Glomerular endothelial cell (primary cell): ENCODE data around the gene ZCCHC24. TPM values are rescaled to one million over a fixed set of nuclear protein-coding genes. Genes with fewer than 3 reads are reported as not detected.

Experiments
- DNase-seq: peaks from one replicate; pipeline ENCODE4 v3.0.0-alpha.2; 2011; ENCODE audit warnings: low read depth, low spot score; ENCODE audit errors: extremely low read depth
- total RNA-seq: library from RNA; depleted of rRNA; stranded (reverse); fragments of >200 nt; gene quantifications from 2 replicates; pipeline ENCODE4 v1.2.3, GENCODE V29; 2015

The ZCCHC24 gene
- total RNA-seq, 1 donor from 2014 or later, result 15.8 TPM

GRCh38 chr10:79433324-79434222 is 11.9 kb downstream of the ZCCHC24 start:
- DNase-seq, result no peak

- no peak for DNase-seq
Measured at GRCh38 chr10:79431891-79432831, 13.3 kb downstream of the ZCCHC24 start.

- no peak for DNase-seq
Measured at GRCh38 chr10:79431428-79431827, 14.0 kb downstream of the ZCCHC24 start.

- no peak for DNase-seq
Measured at GRCh38 chr10:79430936-79431335, 14.5 kb downstream of the ZCCHC24 start.

- DNase-seq, result no peak
Measured at GRCh38 chr10:79430325-79430905, 15.0 kb downstream of the ZCCHC24 start.

- no peak for DNase-seq
Measured at GRCh38 chr10:79429751-79430150, 15.7 kb downstream of the ZCCHC24 start.

- no peak for DNase-seq
Measured at GRCh38 chr10:79427965-79428364, 17.5 kb downstream of the ZCCHC24 start.

- DNase-seq, result no peak
Measured at GRCh38 chr10:79425074-79425532, 20.3 kb downstream of the ZCCHC24 start.

GRCh38 chr10:79424221-79425073 is 21.0 kb downstream of the ZCCHC24 start:
- DNase-seq, result no peak

GRCh38 chr10:79422178-79422892 is 23.1 kb downstream of the ZCCHC24 start:
- DNase-seq, result no peak

- no peak for DNase-seq
Measured at GRCh38 chr10:79420974-79421688, 24.3 kb downstream of the ZCCHC24 start.

- DNase-seq, result no peak
Measured at GRCh38 chr10:79418886-79419595, 26.4 kb downstream of the ZCCHC24 start.

GRCh38 chr10:79418274-79418673 is 27.1 kb downstream of the ZCCHC24 start:
- DNase-seq, result no peak

- no peak for DNase-seq
Measured at GRCh38 chr10:79417731-79418130, 27.7 kb downstream of the ZCCHC24 start.

GRCh38 chr10:79417266-79417665 is 28.2 kb downstream of the ZCCHC24 start:
- no peak for DNase-seq

GRCh38 chr10:79416578-79417255 is 28.7 kb downstream of the ZCCHC24 start:
- DNase-seq, result no peak

- DNase-seq, result no peak
Measured at GRCh38 chr10:79415736-79416577, 29.5 kb downstream of the ZCCHC24 start.
